Kidney (tissue), 14 donors: ENCODE results near the gene CCNB2. TPM values are rescaled to one million over a fixed set of nuclear protein-coding genes. Genes with fewer than 3 reads are reported as not detected.
"Not testable (repeated sequence)": the region's sequence is repeated elsewhere in the genome, so short reads cannot be mapped to it uniquely, and the experiment has no call there.

Experiments used
- DNase-seq, 5 donors: peaks; one replicate each; pipeline ENCODE4 v3.0.0-alpha.2; 2013 to 2020
- FAIRE-seq: peaks from 2 replicates; lab custom pipeline; 2012; peaks lifted over from hg19 to GRCh38; lab: Jason Lieb, UNC
- H3K27ac ChIP-seq, 2 donors: one replicate each; pipeline ENCODE4 v1.7.0; 2013; ENCODE audit warnings: low read depth in 2 of 2, low read length in 2 of 2, inconsistent platforms in 1 of 2
- H3K27me3 ChIP-seq: one replicate; pipeline ENCODE4 v1.7.1; 2013; ENCODE audit warnings: low read length, inconsistent platforms; ENCODE audit not compliant: control insufficient read depth, insufficient read depth
- H3K36me3 ChIP-seq, 3 donors: one replicate each; pipeline versions ENCODE4 v1.7.0 to v1.7.1; 2013; ENCODE audit warnings: low read length in 3 of 3, control low read depth in 1 of 3, inconsistent platforms in 1 of 3; ENCODE audit not compliant: insufficient read depth in 3 of 3, control insufficient read depth in 2 of 3
- H3K4me1 ChIP-seq, 3 donors: one replicate each; pipeline versions ENCODE4 v1.7.0 to v1.7.1; 2013; ENCODE audit warnings: low read length in 3 of 3, inconsistent platforms in 1 of 3, low read depth in 1 of 3; ENCODE audit not compliant: control insufficient read depth in 2 of 3, insufficient read depth in 2 of 3
- H3K4me3 ChIP-seq, 3 donors: one replicate each; pipeline versions ENCODE4 v1.7.0 to v1.8.1; 2013; ENCODE audit warnings: low read length in 3 of 3, control low read depth in 1 of 3, inconsistent platforms in 1 of 3
- H3K9ac ChIP-seq, 3 donors: one replicate each; pipeline versions ENCODE4 v1.7.0 to v1.7.1; 2013; ENCODE audit warnings: low read length in 3 of 3, control low read depth in 1 of 3, inconsistent platforms in 1 of 3
- H3K9me3 ChIP-seq, 3 donors: one replicate each; pipeline versions ENCODE4 v1.7.0 to v1.7.1; 2013; ENCODE audit warnings: low read length in 3 of 3, control low read depth in 1 of 3, inconsistent platforms in 1 of 3; ENCODE audit not compliant: control insufficient read depth in 2 of 3, insufficient read depth in 1 of 3
- CTCF ChIP-seq: IDR thresholded peaks from 3 replicates; pipeline ENCODE4 v1.5.1; 2012; ENCODE audit warnings: mild to moderate bottlenecking, moderate library complexity, borderline replicate concordance; ENCODE audit not compliant: insufficient read depth; ENCODE audit errors: extremely low read depth
- intact Hi-C: fragments of 100-400 bp; cut with DNase I; formaldehyde crosslinking; loops from one replicate; pipeline ENCODE4 v1.11.1; 2022
- polyA plus RNA-seq: library from polyadenylated mRNA; stranded (reverse); fragments of 350-450 nt; fragmentation: Illumina TruSeq; extraction: RNeasy Lipid Tissue Mini Kit (QIAGEN cat#74804); gene quantifications from one replicate; pipeline ENCODE4 v1.2.3, GENCODE V29; 2014; ENCODE audit warnings: low read depth, low replicate concordance; ENCODE audit not compliant: insufficient read depth
- total RNA-seq: library from RNA; stranded (reverse); fragmentation: NEBNext Ultra II Directional; extraction: Animal tissue kit (Norgen Biotek cat#: 25700); gene quantifications from one replicate; pipeline ENCODE4 v1.2.1, GENCODE V29; 2021
- donor health status: control.
- donor health status: control.
- donor health status: control.
- donor health status: control.
- donor health status: control.
- donor health status: DM: yes; HTN: yes; CAD: no.
- donor health status: Normal renal cell carcinoma (clear cell type).

Gene CCNB2
- total and polyA plus RNA-seq, 2 donors from 2014 or later = 0.26 to 0.94 TPM

GRCh38 chr15:59127255-59127654 lies 22.3 kb downstream of the CCNB2 start:
- H3K36me3 ChIP-seq, H3K27me3 ChIP-seq, H3K4me1 ChIP-seq, H3K27ac ChIP-seq, FAIRE-seq, H3K4me3 ChIP-seq, DNase-seq, H3K9ac ChIP-seq, intact Hi-C loops, H3K9me3 ChIP-seq: not testable (repeated sequence)

GRCh38 chr15:59131456-59131855 lies 26.5 kb downstream of the CCNB2 start:
- peaks cover 0 to 5% (median 0%) of the 10 kb centered on the region in 3 donors for H3K9me3 ChIP-seq
- H3K4me3 ChIP-seq = no peak overlapping the region
- no peak overlapping the region for H3K27ac ChIP-seq
- no peaks in the 10 kb centered on the region for H3K27me3 ChIP-seq
- peaks cover 3 to 7% (median 6%) of the 10 kb centered on the region in 3 donors for H3K36me3 ChIP-seq
- TF ChIP-seq CTCF = no peak
- H3K9ac ChIP-seq = no peak overlapping the region
- intact Hi-C loops = no loop called here
- FAIRE-seq (no peak), DNase-seq (no peak)
- no peaks in the 10 kb centered on the region for H3K4me1 ChIP-seq

DNA sequence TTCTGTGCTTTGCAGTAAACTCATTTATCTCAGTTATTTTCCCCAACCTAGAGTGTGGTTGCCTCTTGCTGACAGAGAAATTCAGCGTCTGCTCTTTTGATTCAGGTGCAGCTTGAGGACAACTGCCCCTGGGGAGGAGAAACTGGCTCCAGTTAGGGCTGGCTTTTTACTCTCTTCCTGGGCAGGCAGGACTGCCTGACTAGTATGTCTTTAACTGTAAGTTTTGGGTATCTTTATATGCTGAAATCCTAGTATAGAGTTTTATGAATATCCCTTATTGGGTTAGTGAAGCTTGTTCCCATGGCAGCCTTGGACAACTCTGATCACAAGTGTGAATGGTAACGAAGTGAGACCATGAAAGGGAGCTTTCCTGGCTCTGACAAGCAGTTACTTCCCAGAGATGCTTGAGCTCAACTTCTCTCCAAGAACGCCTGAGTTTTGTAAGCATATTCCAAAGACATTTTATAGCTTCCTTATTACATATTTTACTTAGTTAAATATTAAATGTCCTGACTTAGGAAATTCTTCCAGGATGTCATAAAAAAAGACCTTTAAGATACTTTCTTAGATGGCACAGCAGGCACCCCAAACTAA lies 27.1 kb downstream of the CCNB2 start:
- no peak overlapping the region for H3K9ac ChIP-seq
- intact Hi-C loops = no loop called here
- TF ChIP-seq CTCF = no peak
- no peak overlapping the region for H3K27ac ChIP-seq
- H3K4me3 ChIP-seq = no peak overlapping the region
- DNase-seq = no peak
- H3K27me3 ChIP-seq = no peaks in the 10 kb centered on the region
- peaks cover 0 to 3% (median 0%) of the 10 kb centered on the region in 3 donors for H3K9me3 ChIP-seq
- peaks cover 3 to 8% (median 7%) of the 10 kb centered on the region in 3 donors for H3K36me3 ChIP-seq
- no peaks in the 10 kb centered on the region for H3K4me1 ChIP-seq
- no peak for FAIRE-seq

- Histone ChIP-seq H3K9ac (no peak overlapping the region), H3K27me3 (no peaks in the 10 kb centered on the region), H3K4me1 (no peaks in the 10 kb centered on the region), H3K27ac (no peak overlapping the region), H3K4me3 (no peak overlapping the region), H3K36me3 (peaks cover 5 to 12% (median 8%) of the 10 kb centered on the region in 3 donors), H3K9me3 (peaks cover 0 to 3% (median 0%) of the 10 kb centered on the region in 3 donors)
- no peak for TF ChIP-seq CTCF
- intact Hi-C loops = no loop called here
- no peak for FAIRE-seq
- no peak for DNase-seq
Measured at GRCh38 chr15:59133929-59134427, 29.0 kb downstream of the CCNB2 start.
